CD4-positive, alpha-beta T cell treated with Interleukin-12 subunit alpha and Interleukin-12 subunit beta, for 1 hour (primary cell): ENCODE data around the gene TPRG1L.

ENCODE experiments used
- DNase-seq: peaks from one replicate; pipeline ENCODE4 v3.0.0-alpha.2; 2020

Gene TPRG1L

GRCh38 chr1:3649342-3650247, 24.8 kb downstream of the TPRG1L start, which contains the start of gene WRAP73:
Gene WRAP73, minus strand, starts transcription at chr1:3650103. Its CDS starts 104 bp downstream, at chr1:3649999.
- DNase-seq, result peak; percentile 92

- DNase-seq, result no peak
These were observed 25.6 kb downstream of the TPRG1L start for GRCh38 chr1:3650248-3651025.

- no peak for DNase-seq
These were observed 26.5 kb downstream of the TPRG1L start for GRCh38 chr1:3651026-3651929.

- DNase-seq, result no peak
These were observed 27.2 kb downstream of the TPRG1L start, which contains the start of gene TP73 for GRCh38 chr1:3651930-3652547. Gene TP73, plus strand, starts transcription at chr1:3652516. Its CDS starts 29,850 bp downstream, at chr1:3682366.

- no peak for DNase-seq
These were observed 27.9 kb downstream of the TPRG1L start for GRCh38 chr1:3652548-3653285.

GRCh38 chr1:3653286-3653618, 28.4 kb downstream of the TPRG1L start:
- DNase-seq, result no peak

GRCh38 chr1:3654549-3655281, 29.9 kb downstream of the TPRG1L start:
- no peak for DNase-seq

- DNase-seq, result no peak
These were observed 31.8 kb downstream of the TPRG1L start for GRCh38 chr1:3656450-3657095.

- DNase-seq, result no peak
These were observed 32.3 kb downstream of the TPRG1L start for GRCh38 chr1:3657096-3657475.

GRCh38 chr1:3657578-3658230, 32.9 kb downstream of the TPRG1L start:
- DNase-seq, result no peak

- DNase-seq, result no peak
These were observed 33.4 kb downstream of the TPRG1L start for GRCh38 chr1:3658231-3658615.

GRCh38 chr1:3659093-3659492, 34.3 kb downstream of the TPRG1L start:
- DNase-seq, result no peak

- no peak for DNase-seq
These were observed 35.9 kb downstream of the TPRG1L start for GRCh38 chr1:3660704-3661103.

- no peak for DNase-seq
These were observed 36.8 kb downstream of the TPRG1L start for GRCh38 chr1:3661631-3662030.

- no peak for DNase-seq
These were observed 37.4 kb downstream of the TPRG1L start for GRCh38 chr1:3662080-3662671.

- no peak for DNase-seq
These were observed 39.3 kb downstream of the TPRG1L start for GRCh38 chr1:3663999-3664699.

GRCh38 chr1:3664700-3665375, 40.0 kb downstream of the TPRG1L start:
- no peak for DNase-seq

GRCh38 chr1:3668148-3668547, 43.3 kb downstream of the TPRG1L start:
- no peak for DNase-seq
